WTC11 (cell line): ENCODE results near the gene TET3. TPM values are rescaled to one million over a fixed set of nuclear protein-coding genes. Genes with fewer than 3 reads are reported as not detected.

ENCODE experiments used
- ATAC-seq: fragments of 200-7000 bp; cut with Tn5 transposase; 2 replicates; pipeline ENCODE4 v1.10.0; 2021; ENCODE audit warnings: mild to moderate bottlenecking, moderate library complexity
- CTCF ChIA-PET: fragments of 300-600 bp; sonication (Branson Sonifier 250); formaldehyde crosslinking; loops from one replicate; lab custom pipeline; 2021; ENCODE audit warnings: antibody characterized with exemption; lab: Charles Lee
- POLR2A ChIA-PET: fragments of 350-600 bp; sonication (Branson Sonifier 250); formaldehyde crosslinking; loops from one replicate; lab custom pipeline; 2021; ENCODE audit warnings: antibody characterized with exemption; lab: Charles Lee
- DNase-seq: peaks from one replicate; pipeline ENCODE4 v3.0.0; 2021; ENCODE audit warnings: low spot score
- H3K27ac Mint-ChIP-seq: 2 replicates; pipeline ENCODE4 v1.8.0; 2021; ENCODE audit warnings: mixed read lengths
- H3K27me3 Mint-ChIP-seq: 2 replicates; pipeline ENCODE4 v1.8.0; 2021; ENCODE audit warnings: low read depth, mild to moderate bottlenecking, moderate library complexity, mixed read lengths
- H3K36me3 Mint-ChIP-seq: 2 replicates; pipeline ENCODE4 v1.8.0; 2021; ENCODE audit warnings: mixed read lengths
- H3K4me1 Mint-ChIP-seq: 2 replicates; pipeline ENCODE4 v1.8.0; 2022; ENCODE audit warnings: mixed read lengths
- H3K4me3 Mint-ChIP-seq: 2 replicates; pipeline ENCODE4 v1.8.0; 2021; ENCODE audit warnings: mild to moderate bottlenecking, moderate library complexity, mixed read lengths
- H3K9me3 Mint-ChIP-seq: 2 replicates; pipeline ENCODE4 v1.8.0; 2021; ENCODE audit warnings: mixed read lengths
- ARID4B ChIP-seq: sonication (generic); formaldehyde crosslinking; IDR thresholded peaks from 2 replicates; pipeline ENCODE4 v1.8.0; 2023; ENCODE audit warnings: missing genetic modification reagents, mild to moderate bottlenecking, borderline replicate concordance
- ATF6 ChIP-seq: sonication (generic); formaldehyde crosslinking; IDR thresholded peaks from 2 replicates; pipeline ENCODE4 v1.8.1; 2023; ENCODE audit warnings: mild to moderate bottlenecking, missing genetic modification reagents
- ESRRA ChIP-seq: sonication (generic); formaldehyde crosslinking; IDR thresholded peaks from 2 replicates; pipeline ENCODE4 v1.8.1; 2022; ENCODE audit warnings: mild to moderate bottlenecking, missing genetic modification reagents, borderline replicate concordance
- IRF1 ChIP-seq: sonication (generic); formaldehyde crosslinking; IDR thresholded peaks from 2 replicates; pipeline ENCODE4 v1.8.0; 2023; ENCODE audit warnings: missing genetic modification reagents
- JUN ChIP-seq: sonication (generic); formaldehyde crosslinking; IDR thresholded peaks from 2 replicates; pipeline ENCODE4 v1.8.0; 2023; ENCODE audit warnings: mild to moderate bottlenecking, missing genetic modification reagents
- KAT7 ChIP-seq: sonication (generic); formaldehyde crosslinking; IDR thresholded peaks from 2 replicates; pipeline ENCODE4 v1.8.1; 2023; ENCODE audit warnings: missing genetic modification reagents, mild to moderate bottlenecking, borderline replicate concordance
- PREB ChIP-seq: sonication (generic); formaldehyde crosslinking; IDR thresholded peaks from 2 replicates; pipeline ENCODE4 v1.8.1; 2022; ENCODE audit warnings: mild to moderate bottlenecking, missing genetic modification reagents, moderate library complexity, borderline replicate concordance
- SP1 ChIP-seq: sonication (generic); formaldehyde crosslinking; conservative IDR thresholded peaks from 2 replicates; pipeline ENCODE4 v1.8.1; 2022; ENCODE audit warnings: missing genetic modification reagents
- ZNF263 ChIP-seq: sonication (generic); formaldehyde crosslinking; IDR thresholded peaks from 2 replicates; pipeline ENCODE4 v1.8.1; 2022; ENCODE audit warnings: low read depth, mild to moderate bottlenecking, moderate library complexity, missing genetic modification reagents
- total RNA-seq: library from RNA; stranded (reverse); gene quantifications from 3 replicates; pipeline ENCODE4 v1.2.3, GENCODE V29; 2021
- TF ChIP-seq, protein P1 (sequence below): sonication (generic); formaldehyde crosslinking; IDR thresholded peaks from 2 replicates; pipeline ENCODE4 v1.8.1; 2023; ENCODE audit warnings: mild to moderate bottlenecking, moderate library complexity, missing genetic modification reagents
- TF ChIP-seq, protein P2 (sequence below): sonication (generic); formaldehyde crosslinking; IDR thresholded peaks from 2 replicates; pipeline ENCODE4 v1.8.0; 2023; ENCODE audit warnings: mild to moderate bottlenecking, missing genetic modification reagents

TET3 gene
- total RNA-seq, 1 experiment from 2014 or later: 19.3 TPM

- no peak for TF ChIP-seq ARID4B (CRISPR knock-in tag)
- TF ChIP-seq JUN (CRISPR knock-in tag): no peak
Measured at GRCh38 chr2:74003494-74004211, 18.9 kb downstream of the TET3 start (continued).

DNA sequence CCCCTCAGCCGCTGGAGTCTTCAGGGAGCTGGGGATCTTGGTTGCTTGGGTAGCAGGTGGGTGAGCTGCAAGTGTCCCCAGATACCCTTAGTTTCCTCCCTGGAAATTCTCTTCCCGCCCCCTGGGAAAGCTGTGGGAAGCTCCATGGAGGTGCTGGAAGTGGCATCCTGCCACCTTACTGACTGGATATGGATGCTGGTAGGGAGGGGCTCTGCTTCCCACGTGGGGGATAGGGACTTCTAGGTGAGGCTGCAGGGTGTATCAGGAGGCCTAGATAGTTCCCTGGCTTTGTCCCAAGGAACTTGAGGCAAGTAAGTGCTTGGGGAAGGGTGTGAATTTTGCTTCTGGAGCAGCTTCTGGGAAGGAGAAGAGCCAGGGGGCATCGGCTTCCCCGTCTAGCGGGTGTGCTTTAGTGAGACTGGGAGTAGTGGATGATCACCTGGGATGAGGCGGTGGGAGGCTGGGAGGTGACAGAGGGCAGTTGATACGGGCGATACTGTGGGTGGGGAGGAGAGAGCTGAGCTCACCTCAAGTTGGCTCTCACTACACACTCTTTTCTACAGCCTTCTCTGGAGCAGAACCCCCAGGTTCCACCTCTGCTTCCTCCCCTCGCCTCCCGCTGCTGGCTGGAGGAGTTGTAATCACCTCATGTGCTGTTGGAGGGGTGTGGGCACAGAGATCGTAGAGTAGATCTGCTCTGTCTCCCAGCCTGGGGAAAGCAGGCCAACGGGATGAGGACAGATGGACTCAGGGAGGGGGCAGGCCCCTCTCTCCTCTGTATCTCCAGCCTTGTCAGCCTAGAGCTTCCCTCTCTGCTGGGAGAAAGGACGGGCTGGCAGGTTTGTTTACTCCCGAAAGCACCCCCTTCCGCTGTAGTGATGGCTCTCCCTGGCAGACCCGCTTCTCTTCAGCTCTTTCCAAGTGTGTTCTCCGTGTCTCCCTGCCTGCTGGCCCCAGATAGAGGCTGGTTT is 19.8 kb downstream of the TET3 start:
- peak overlapping the region; percentile 57 for H3K4me3 Mint-ChIP-seq
- POLR2A ChIA-PET: interaction anchor here (2.2 kb wide), 1 partner anchor 16 kb away, joined by 5 read pairs; no protein-coding TSS in a partner anchor
- H3K27ac Mint-ChIP-seq: peak overlapping the region; percentile 76
- CTCF ChIA-PET: interaction anchor here (0.9 to 1.8 kb wide), 5 partner anchors 15 to 116 kb away, joined by 3 to 5 read pairs (median 4); no protein-coding TSS in a partner anchor
- ATAC-seq: no peak
- TF ChIP-seq, protein P1, sequence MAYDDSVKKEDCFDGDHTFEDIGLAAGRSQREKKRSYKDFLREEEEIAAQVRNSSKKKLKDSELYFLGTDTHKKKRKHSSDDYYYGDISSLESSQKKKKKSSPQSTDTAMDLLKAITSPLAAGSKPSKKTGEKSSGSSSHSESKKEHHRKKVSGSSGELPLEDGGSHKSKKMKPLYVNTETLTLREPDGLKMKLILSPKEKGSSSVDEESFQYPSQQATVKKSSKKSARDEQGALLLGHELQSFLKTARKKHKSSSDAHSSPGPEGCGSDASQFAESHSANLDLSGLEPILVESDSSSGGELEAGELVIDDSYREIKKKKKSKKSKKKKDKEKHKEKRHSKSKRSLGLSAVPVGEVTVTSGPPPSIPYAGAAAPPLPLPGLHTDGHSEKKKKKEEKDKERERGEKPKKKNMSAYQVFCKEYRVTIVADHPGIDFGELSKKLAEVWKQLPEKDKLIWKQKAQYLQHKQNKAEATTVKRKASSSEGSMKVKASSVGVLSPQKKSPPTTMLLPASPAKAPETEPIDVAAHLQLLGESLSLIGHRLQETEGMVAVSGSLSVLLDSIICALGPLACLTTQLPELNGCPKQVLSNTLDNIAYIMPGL (CRISPR knock-in tag): no peak
- TF ChIP-seq IRF1 (CRISPR knock-in tag) (no peak), ESRRA (CRISPR knock-in tag) (no peak), SP1 (no peak), PREB (no peak), ATF6 (CRISPR knock-in tag) (no peak), KAT7 (CRISPR knock-in tag) (no peak), ZNF263 (CRISPR knock-in tag) (no peak)
- TF ChIP-seq, protein P2, sequence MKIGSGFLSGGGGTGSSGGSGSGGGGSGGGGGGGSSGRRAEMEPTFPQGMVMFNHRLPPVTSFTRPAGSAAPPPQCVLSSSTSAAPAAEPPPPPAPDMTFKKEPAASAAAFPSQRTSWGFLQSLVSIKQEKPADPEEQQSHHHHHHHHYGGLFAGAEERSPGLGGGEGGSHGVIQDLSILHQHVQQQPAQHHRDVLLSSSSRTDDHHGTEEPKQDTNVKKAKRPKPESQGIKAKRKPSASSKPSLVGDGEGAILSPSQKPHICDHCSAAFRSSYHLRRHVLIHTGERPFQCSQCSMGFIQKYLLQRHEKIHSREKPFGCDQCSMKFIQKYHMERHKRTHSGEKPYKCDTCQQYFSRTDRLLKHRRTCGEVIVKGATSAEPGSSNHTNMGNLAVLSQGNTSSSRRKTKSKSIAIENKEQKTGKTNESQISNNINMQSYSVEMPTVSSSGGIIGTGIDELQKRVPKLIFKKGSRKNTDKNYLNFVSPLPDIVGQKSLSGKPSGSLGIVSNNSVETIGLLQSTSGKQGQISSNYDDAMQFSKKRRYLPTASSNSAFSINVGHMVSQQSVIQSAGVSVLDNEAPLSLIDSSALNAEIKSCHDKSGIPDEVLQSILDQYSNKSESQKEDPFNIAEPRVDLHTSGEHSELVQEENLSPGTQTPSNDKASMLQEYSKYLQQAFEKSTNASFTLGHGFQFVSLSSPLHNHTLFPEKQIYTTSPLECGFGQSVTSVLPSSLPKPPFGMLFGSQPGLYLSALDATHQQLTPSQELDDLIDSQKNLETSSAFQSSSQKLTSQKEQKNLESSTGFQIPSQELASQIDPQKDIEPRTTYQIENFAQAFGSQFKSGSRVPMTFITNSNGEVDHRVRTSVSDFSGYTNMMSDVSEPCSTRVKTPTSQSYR (CRISPR knock-in tag): no peak
- no peaks in the 10 kb centered on the region for H3K9me3 Mint-ChIP-seq
- no peaks in the 10 kb centered on the region for H3K36me3 Mint-ChIP-seq
- DNase-seq: no peak
- no peaks in the 10 kb centered on the region for H3K27me3 Mint-ChIP-seq
- H3K4me1 Mint-ChIP-seq: peaks cover 83% of the 10 kb centered on the region
